GM12865 (cell line): Measurements from ENCODE around the gene FAM181B.

Source experiments
- DNase-seq: peaks from one replicate; pipeline ENCODE4 v3.0.0; 2010; ENCODE audit warnings: low read depth
- H3K4me3 ChIP-seq: 2 replicates; pipeline ENCODE4 v1.5.1; 2011; ENCODE audit warnings: mild to moderate bottlenecking, low read depth, low read length, control low read depth
- TF ChIP-seq, protein P1 (sequence below): IDR thresholded peaks from 2 replicates; pipeline ENCODE4 v1.5.1; 2011; ENCODE audit warnings: low read length, control low read depth, low read depth, inconsistent platforms; ENCODE audit not compliant: insufficient read depth; ENCODE audit errors: missing control alignments

Gene FAM181B

DNA sequence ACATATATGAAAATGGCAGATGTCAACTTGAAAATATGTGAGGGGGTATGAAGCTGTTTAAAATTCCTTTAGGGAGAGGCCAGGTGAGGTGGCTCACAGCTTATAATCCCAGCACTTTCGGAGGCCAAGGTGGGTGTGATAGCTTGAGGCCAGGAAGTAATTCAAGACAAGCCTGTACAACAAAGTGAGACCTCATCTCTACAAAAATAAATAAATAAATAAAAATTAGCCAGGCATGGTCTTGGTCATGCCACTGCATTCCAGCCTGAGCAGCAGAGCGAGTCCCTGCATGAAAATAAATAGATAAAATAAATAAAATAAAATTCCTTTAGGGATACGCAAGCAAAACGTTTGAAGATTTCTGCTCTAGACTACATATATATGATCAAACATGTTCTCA lies 38.1 kb upstream of the FAM181B start:
- no peak overlapping the region for H3K4me3 ChIP-seq
- no peak for DNase-seq
- TF ChIP-seq, protein P1, sequence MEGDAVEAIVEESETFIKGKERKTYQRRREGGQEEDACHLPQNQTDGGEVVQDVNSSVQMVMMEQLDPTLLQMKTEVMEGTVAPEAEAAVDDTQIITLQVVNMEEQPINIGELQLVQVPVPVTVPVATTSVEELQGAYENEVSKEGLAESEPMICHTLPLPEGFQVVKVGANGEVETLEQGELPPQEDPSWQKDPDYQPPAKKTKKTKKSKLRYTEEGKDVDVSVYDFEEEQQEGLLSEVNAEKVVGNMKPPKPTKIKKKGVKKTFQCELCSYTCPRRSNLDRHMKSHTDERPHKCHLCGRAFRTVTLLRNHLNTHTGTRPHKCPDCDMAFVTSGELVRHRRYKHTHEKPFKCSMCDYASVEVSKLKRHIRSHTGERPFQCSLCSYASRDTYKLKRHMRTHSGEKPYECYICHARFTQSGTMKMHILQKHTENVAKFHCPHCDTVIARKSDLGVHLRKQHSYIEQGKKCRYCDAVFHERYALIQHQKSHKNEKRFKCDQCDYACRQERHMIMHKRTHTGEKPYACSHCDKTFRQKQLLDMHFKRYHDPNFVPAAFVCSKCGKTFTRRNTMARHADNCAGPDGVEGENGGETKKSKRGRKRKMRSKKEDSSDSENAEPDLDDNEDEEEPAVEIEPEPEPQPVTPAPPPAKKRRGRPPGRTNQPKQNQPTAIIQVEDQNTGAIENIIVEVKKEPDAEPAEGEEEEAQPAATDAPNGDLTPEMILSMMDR: no peak

DNA sequence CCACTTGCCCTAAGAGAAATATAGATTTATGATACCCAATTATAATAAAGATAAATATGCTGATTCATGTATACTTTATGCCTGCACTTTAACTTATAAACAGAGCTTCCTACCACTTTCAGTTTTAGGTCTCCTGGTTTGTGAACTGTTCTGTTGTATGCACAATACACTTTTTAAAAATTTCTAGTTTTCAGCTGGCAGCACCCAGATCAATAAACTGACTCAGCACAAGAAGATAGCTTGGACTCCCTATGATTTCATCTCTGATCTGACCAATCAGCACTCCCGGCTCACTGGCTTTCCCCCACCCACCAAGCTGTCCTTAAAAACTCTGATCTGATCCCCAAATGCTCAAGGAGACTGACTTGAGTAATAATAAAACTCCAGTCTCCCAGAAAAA lies 33.5 kb upstream of the FAM181B start:
- TF ChIP-seq, protein P1: no peak
- DNase-seq: no peak
- no peak overlapping the region for H3K4me3 ChIP-seq

DNA sequence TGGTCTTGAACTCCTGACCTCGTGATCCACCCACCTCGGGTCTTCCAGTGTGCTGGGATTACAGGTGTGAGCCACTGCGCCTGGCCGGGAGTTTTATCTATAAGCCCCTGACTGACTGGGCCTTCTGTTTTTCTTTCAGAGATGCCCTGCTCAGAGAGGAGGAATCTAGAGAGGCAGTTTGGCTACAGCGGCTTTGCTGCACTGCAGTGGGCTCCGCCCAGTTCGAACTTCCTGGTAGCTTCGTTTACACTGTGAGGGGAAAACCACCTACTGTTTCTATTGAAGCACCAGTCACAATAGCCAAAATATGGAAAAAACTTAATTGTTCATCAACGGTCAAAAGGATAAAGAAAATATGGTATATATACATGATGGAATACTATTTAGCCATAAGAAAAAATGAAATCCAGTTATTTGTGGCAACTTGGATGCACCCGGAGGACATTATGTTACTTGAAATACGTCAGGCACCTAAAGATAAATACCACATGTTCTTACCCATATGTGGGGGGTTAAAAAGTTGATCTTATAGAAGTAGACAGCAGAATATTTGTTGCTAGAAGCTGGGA lies 31.9 kb upstream of the FAM181B start:
- peak; percentile 9 for DNase-seq
- TF ChIP-seq, protein P1: no peak
- H3K4me3 ChIP-seq: no peak overlapping the region

DNA sequence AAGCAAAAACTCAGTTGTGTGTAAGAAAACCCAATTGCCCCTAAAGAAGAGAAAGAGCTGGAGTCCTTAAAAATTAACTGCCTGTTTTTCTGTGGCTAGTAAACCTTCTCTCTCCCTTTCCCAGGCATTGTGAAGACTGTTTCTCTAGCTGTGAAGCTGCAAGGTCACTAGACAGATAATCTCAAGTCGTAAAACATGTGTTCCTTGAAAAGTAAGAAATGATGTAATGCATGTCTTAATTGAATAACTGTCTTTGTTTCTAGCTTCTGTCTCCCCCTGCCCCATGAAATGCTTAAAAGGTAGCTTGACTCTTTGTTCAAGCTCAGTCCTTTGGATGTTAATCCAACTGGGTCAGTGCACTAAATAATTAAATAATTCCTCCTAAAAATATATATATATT lies 29.5 kb upstream of the FAM181B start:
- TF ChIP-seq, protein P1: no peak
- H3K4me3 ChIP-seq: no peak overlapping the region
- DNase-seq: no peak

GRCh38 chr11:82759649-82760048 lies 26.0 kb upstream of the FAM181B start:
- no peak for DNase-seq
- no peak overlapping the region for H3K4me3 ChIP-seq
- TF ChIP-seq, protein P1: no peak

- TF ChIP-seq, protein P1: no peak
- no peak overlapping the region; the same call in 1 of the 2 replicates for H3K4me3 ChIP-seq
- peak; percentile 40 for DNase-seq
Observed at GRCh38 chr11:82757660-82758357, 24.1 kb upstream of the FAM181B start.
